Activated T-cell treated with anti-CD3 and anti-CD28 coated beads for 4 hours (primary cell): Measurements from ENCODE around the gene OSTF1.
A peak's percentile ranks its signal among the peaks of the same experiment; 100 is the strongest.

Source experiments
- DNase-seq: peaks from one replicate; pipeline ENCODE4 v3.0.0-alpha.2; 2020

Gene OSTF1, protein sequence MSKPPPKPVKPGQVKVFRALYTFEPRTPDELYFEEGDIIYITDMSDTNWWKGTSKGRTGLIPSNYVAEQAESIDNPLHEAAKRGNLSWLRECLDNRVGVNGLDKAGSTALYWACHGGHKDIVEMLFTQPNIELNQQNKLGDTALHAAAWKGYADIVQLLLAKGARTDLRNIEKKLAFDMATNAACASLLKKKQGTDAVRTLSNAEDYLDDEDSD

DNA sequence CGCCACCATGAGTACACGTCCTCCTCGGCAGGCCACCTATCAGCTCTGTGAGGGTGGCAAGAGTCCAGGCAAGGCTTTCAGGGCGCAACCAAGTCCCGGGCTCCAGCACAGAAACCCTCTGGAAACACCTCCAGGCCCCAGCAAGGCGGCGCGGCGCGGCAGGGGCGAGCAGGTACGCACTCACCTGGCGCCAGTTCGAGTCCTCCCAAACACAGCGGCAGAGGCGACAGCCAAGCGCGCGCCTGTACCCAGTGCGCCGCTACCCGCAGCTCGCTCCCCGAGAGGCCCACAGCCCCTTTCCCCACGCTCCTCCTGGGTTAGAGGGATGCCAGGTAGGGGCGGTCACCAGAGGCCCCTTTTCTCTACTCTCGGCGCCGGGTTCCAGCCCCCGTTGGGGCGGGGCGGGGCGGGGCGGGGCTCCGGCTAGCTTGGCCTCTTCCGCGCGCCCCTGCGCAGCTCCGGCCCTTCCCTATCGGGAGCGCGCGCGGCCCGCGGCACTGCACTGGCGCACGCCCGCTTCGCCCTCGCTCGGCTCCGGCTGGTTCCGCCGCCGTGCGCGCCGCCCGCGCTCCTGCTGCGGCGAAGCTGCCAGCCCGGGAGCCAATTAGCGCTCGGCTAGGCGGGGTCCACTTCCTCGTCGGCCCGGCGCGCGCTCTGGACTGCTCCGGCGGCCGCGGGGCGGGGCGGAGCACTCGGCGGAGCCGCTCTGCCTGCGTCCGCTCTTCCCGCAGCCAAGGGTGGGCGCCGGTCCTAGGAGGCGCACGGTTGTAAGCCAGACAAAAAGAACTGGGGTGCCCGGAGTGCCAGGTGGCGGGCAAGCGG, at the start of gene OSTF1, which contains the start of gene NMRK1:
TSS of gene OSTF1 (plus strand) at position 691 of the 822 bp plus-strand sequence. CDS start 179 bp downstream, outside the sequence.
TSS of gene NMRK1 (minus strand) at position 332 of the 822 bp plus-strand sequence. CDS start 5,040 bp downstream, outside the sequence.
- DNase-seq, result peak; percentile 80

DNA sequence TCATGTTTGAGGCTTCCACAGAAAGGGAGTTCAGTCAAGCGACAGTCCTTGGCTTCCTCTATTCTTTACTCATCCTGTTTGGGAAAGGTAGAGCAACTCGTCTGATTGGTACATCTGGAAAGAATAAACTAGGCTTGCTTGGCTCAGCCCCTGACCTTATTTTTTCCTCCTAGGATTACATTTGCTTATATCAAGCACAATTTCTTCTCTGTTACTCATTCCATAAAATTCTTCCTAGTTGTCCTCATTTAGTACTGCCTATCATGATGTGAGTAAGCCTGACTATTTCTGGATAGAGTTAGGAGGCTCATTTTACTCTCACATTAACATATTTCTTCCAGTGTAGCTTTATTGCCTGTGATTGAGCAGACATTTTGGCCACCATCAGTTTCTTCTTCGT, 49.3 kb upstream of the OSTF1 start:
- DNase-seq, result no peak

DNA sequence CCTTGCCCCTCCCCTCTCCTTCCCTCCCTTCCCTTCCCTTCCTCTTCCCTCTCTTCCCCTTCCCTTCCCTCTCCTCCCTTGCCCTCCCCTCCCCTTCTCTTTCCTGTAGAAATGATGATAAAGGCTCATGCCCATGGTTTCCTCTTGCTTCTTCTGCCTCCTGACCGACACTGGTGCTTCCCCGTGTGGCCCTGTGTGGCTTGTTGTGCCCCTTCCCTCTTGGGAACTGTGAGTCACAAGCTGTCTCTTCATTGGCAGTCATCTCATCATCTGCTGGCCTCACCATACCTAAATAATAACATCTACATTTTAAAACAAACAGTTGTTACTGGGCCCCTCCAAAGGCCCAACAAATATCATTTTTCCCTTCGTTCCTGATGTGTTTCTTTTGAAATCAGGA, 48.5 kb upstream of the OSTF1 start:
- no peak for DNase-seq

DNA sequence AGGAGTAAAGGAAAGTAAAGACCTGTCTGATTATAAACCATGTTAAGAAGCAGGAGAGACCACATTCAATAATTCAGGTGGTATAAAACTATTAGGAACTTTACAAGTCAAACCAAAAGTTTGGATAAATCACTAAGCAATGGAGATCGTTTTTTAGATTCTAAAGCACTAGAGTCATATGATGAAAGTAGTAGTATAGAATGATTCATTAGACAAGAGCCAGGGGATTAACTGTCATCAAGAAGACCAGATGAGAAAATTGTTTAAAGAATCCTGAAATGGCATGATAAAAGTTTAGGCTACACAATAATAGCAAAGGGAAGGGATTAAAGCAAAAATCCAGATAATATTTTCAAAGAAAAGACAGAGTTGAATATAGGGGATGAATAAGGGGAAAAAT, 47.3 kb upstream of the OSTF1 start:
- no peak for DNase-seq

DNA sequence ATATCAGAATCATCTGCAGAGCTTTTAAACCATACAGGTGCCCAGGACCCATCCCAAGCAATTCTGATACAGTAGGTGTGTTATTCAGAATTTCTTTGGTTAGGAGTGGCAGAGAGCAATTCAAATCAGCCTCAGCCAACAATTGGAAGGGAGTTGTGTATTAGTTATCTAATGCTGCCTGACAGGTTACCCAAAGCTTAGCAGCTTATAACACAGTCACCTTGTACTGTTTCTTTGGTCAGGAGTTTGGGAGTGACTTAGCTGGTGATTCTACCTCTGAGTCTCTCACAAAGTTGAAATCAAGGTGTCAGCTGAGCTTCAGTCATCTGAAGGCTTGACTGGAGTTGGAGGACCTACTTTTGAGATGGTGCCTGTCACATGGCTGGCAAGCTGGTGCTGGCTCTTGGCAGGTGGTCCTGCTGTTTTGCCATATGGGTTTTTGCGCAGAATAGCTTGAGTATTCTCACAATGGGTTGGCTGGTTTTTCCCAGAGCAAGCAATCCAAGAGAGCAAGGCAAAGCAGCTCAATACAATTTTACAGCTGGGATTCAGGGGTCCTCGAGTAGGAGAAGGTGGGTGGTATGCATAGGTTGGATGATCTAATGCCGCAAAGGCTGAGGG, 41.5 kb upstream of the OSTF1 start:
- DNase-seq, result no peak

DNA sequence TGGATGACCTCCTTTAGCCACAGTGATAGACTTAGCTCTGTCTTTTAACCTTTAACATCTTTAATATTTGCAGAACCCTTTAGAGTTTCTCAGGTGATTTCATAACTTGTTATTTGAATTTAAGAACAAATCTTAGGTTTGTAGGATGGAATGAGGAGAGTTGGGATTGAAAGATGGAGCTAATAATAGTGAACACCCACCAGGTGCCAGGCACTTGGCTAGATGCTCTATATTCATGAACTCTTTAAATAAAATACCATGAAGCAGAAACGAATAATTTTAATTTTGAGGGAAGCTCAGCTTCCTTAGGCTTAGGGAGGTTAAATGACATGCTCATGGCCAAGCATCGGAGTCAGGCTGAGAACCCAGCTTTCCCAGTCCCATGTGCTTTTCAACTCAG, 40.8 kb upstream of the OSTF1 start:
- no peak for DNase-seq

DNA sequence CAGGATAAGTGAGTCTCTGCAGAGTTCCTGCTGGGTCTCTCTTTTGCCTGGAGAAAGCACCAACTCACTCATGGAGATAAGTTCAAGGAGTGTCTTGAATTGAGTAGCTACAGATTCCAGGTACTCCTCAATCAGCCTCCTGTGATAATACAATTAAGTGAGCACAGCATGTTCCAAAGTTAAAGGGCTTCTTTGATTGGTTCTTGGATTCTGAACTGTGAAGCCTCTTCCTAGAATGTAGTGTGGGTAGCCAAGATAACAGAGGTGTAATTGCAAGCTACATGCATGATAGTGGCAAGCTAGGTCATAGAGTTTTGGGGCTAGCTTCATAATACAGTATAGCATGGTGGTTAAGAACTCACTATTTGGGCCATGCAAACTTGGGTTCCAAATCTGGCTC, 37.0 kb upstream of the OSTF1 start:
- DNase-seq, result no peak

DNA sequence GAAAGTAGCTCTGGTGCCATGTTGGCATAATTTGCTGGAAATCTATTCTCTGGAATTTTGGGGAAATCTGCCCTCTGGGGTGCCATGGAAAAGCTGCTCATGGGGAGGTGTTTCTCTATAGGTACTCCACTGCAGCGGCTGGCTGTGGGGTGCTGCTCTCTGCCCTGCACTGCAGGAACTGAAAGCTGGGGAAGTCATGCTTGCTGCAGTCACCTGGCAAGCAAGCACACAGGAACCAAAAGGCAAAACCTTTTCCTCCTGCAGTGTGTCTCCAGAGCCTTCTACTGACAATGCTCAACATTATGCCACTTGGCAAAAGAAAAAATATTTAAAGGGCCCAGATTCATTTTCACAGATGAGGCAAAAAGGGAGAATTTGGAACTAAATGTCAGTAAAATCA, 34.4 kb upstream of the OSTF1 start:
- DNase-seq, result no peak

DNA sequence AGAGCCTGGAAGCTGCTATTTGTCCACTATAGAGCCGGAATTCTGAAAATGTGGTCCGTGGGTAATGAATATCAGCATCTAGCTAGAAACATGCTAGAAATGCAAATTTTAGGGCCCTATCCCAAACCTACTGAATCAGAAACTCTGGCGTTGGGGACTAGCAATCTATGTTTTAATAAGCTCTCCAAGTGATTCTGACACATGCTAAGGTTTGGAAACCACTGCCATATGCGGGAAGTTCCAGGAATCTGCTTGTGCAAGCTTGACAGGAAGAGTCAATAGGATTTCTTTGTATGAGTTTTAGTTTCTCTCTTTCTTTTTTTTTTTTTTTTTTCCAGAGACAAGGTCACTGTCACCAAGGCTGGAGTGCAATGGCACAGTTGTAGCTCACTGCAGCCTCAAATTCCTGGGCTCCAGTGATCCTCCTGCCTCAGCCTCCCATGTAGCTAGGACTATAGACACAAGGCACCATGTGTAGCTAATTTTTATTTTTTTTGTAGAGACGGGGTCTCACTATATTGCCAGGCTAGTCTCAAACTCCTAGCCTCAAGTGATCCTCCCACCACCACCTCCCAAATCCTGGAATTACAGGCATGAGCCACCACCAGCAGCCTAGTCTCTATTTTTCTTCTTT, 33.8 kb upstream of the OSTF1 start:
- no peak for DNase-seq

DNA sequence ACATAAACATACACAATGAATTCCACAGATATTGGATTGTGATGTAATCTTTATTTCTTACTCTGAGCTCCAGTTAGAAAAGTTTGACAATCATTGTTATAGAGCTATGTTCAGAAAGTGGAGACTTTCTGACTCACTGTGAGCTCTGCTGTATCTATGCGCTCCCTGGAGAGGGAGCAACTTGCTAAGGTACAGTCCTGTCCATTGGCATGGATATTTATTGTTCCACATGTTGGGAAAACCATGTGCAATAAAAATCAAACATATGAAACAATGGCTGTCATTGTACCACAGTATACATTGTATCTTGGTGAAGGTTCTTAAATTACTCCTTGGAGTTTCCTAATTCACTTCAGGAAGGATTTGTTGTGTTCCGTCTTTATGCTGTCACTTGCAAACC, 27.1 kb upstream of the OSTF1 start:
- no peak for DNase-seq

DNA sequence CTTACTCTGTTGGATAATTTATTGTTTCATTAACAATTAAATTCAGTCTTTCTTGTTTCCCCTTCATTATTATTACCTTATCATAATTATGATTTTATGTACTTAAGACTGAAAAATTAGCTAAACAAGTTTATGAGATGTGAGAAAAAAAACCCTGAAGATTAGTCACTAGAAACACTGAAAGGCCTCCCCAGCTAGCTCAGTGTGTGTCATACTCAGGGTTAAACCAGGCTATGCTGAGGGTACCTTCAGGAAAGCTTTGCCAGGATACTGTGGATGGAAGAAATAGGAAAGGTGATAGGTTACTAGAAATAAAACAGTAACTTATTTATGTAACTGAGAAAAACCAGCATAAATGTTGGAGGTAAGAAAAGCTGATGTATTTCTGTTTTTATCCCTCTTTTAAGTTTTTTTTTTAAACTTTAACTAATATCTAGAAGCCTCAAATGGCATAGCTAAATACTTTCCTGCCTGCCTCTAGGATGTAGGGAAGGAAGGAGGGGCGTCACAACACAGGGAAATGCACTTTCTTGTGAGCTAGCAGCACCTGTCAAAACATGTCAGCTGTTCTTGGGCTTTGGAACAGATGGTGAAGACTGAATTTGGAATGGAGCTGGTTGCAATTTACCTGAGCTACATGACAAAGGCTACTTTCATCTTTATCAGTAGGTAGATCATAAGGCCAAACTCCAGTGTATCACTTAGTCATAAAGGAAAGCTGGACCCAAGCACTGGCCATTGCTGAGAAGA, 24.6 kb upstream of the OSTF1 start:
- DNase-seq, result no peak

DNA sequence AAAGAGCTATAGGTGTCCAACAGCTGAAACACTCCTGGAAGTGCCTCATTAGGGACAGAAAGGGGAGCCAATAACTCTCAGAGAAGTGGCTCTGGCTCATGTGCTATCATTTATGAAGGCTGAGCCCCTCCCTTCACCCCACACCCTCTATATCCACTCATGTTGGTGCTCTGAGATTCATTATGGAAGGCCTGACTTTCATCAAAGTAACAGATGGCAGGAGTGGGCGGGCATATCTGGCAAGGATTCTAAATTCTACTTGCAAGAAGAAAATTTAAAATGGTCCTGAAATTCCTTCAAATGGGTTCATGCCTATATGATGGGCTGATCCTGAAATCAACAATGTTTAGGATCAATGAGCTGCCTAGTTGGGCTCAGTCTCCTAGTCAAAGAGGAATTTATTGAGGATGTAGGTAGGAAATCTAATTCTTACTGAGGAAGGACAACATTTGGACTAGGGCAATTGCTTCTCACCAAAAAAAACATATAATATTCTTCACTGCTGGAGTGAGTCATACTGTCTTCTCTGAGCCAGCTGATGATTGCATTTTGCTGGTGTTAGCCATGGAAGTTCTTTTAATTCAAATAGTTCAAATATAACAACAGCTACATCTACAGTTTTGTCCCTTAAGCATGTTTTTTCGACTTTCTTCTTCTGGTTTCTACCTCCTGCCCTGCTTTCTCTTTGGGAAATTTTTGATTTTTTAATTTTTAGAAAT, 23.8 kb upstream of the OSTF1 start:
- DNase-seq, result no peak

DNA sequence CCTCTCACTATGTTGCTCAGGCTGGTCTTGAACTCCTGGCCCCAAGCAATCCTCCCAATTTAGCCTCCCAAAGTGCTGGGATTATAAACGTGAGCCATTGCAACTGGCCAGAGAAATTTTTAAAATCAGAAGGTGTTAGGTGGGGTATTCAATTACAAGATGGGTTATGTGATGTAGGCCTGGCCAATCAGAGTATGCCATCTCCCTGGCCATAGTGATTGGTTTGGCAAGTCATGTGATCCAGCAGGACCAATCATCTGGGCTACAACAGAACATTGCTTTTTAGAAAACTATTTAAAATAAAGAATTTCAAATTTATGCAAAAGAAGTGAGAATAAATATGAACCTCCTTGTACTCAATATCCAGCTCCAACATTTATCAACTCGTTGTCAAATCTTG, 22.8 kb upstream of the OSTF1 start:
- no peak for DNase-seq

DNA sequence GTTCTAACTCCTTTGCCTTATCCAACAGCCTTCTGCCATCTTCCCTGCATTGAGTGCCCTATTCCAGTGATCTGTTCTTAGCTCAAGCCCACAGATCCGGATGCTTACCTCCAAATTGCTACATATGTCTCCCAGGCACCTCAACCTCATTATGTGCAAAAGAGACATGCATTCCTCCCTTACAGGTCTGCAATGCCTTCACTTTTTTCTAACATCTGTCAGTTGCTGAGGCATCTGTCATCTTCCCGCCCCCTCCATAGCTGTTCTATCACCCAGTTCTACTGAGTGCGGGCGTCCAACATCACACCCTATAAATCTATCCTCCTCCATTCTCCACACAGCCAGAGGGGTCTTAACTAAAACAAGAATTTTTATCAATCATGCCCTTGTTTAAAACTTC, 20.4 kb upstream of the OSTF1 start:
- DNase-seq, result no peak

DNA sequence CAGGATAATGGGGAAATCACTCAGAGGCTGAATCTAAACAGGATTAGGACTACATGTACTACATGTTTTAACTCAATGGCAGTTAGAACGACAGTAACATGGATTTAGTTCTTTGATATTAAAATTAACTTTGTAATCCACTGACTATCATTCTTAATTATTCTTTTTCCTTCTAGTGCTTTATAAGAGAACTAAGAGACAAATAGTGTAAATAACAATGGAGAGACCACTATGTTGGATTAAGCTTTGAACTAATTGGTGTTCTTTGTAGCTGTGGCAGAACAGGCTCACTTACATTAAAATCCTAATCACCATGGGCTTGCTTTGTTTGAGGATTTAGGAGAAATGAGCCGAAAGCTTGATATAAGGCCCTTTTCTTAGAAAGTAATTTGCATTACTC, 19.1 kb upstream of the OSTF1 start:
- no peak for DNase-seq

DNA sequence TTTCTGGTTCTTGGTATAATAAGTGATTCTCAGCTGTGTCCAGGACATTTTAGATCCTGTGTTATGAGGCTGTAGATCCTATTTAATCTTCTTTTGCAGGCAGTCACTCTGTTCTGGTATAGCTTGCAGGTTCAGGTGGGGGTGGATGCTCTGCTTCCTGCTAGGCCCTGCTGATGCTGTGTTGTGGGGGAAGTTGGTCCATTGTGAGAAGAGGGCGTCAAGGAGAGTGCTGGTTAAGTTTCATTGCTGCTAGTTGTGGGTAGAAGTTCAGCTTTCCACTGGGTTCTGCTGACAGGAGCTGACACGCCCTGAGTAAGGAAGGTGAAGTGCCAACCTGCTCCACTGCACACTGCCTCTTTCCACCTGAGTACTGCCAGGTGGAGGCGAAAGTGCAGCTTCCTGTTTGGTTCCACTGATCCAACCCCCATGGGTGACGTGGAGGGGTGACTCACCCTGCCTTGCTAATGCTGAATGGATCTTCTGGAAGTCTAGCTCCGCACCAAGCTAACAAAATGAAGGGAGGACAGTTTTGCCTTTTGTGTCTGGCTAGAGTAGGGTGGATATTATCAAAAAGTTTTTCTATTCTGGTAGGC, 16.7 kb upstream of the OSTF1 start:
- DNase-seq, result peak; percentile 65

DNA sequence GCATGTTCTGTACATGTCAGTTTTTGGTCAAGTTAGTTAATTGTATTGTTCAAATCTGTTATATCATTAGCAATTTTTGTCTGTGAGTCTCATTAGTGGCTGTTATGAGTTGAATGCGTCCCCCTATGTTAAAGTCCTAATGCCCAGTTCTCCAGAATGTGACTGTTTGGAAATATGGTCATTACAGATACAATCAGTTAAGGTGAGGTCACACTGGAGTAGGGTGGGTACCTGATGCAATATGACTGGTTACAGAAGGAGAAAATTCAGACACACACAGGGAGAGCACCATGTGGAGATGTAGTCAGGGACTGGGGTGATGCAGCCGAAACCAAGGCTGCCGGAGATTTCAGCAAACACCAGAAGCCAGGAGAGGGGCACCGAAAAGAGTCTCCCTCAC, 15.4 kb upstream of the OSTF1 start:
- DNase-seq, result no peak

DNA sequence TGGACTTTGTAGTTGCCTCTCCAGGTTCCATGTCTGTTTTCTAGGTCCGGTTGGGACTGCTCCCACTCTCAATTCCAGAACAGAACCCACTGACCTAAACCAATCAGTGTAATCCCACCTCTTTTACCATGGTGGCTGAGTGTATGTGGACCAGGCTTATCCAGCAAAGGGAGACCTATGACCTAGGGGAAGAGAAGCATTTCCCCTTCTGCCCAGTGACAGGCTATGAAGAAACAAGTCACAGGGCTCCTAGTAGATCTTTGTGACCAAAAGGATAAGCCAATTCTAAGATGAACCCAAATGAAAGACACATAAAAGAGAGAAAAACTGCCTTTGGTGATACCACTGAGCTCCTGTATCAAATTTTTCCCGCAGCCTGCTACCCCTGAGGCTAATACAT, 6.7 kb upstream of the OSTF1 start:
- no peak for DNase-seq

DNA sequence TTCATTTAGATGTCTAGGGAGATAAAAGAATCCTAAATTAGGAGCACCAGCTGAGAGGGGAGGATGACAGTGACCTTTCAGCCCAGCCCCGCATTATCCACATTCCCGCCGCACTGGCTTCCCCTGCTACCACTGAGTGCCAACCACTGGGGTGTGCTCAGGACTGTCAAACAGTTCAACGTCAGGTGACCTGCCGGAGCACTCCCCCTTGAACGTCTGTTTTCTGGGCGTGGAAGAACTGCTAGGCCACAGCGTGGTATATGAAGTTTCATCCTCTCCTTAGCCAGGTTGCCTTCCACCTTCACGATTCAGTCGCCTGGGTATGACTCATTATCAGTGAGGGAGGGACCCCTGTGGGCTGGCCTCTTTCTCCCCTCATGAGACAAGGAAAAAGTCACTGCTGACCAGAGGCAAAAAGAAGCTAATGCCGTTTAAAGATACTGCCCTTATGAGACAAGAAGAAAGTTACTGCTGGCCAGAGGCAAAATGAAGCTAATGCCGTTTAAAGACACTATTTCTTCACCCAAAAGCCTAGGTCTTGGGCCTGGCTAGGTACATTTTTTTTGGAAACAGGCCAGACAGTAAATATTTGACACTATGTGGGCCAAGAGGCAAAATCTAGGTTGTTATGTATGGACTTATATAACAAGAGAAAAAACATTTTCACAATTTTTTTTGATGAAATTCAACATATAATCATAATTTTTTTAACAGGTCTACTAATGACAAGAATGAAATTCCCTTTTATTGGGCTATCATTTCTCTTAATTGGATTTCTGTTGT, 4.9 kb upstream of the OSTF1 start:
- DNase-seq, result no peak

DNA sequence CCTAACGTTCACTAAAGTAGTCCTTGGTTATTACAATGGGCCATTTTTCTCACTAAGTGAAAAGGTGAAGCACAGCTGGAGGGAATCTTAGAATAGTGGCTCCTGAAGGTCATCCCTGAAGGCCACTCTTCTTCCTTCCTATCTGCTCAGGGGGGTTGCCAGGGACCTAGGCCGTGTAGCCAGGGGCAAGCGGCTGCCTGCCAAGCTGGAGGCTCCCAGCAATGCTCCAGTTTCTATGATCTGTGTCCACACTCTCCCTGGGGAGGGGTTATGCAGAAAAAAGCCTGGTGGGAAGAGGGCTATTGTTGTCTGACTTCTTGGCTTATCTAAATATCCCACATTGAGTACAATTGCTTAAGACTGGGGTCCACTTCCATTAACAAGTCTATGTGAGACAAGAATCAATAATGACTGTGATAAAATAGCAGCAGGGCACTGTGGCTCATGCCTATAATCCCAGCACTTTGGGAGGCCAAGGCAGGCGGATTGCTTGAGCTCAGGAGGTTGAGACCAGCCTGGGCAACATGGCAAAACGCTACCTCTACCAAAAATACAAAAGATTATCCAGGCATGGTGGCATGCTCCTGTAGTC, 4.1 kb upstream of the OSTF1 start:
- no peak for DNase-seq

DNA sequence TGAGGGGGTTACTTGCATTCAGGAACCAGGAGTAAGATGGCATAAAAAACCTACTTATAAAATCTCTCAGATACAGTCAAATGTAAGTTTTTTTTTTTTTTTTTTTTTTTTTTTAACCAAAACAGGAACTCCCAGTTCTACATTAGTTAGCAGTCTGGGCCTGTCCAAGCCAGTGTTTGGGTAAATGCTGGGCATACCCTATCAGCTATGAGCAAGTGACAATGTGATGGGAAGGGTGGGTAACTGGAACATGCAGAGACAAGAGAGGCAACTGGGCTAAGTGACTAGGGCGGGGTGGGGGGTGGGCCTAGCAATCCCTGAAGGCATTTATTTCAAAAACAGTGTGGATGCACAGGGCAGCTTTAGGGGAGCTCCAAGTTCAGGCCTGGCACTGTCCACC, 2.7 kb upstream of the OSTF1 start:
- no peak for DNase-seq
